Gastroesophageal sphincter (tissue), 3 donors: Measurements from ENCODE around the gene TRIP12.

ENCODE experiments used
- CTCF ChIP-seq, 4 experiments: fragments of 200-600 bp in 2 of 4; fragments of 450-650 bp in 2 of 4; sonication (generic) in 1 of 4; IDR thresholded peaks; one replicate each; pipeline ENCODE4 v1.5.1; 2017 to 2019; ENCODE audit warnings: antibody characterized with exemption in 4 of 4, mild to moderate bottlenecking in 2 of 4, moderate library complexity in 2 of 4
- EP300 ChIP-seq: sonication (generic); formaldehyde crosslinking; IDR thresholded peaks from one replicate; pipeline ENCODE4 v1.6.1; 2017; ENCODE audit warnings: antibody characterized with exemption, mild to moderate bottlenecking
- POLR2A ChIP-seq, 2 donors: fragments of 450-650 bp; IDR thresholded peaks; one replicate each; pipeline ENCODE4 v1.6.1; 2017; ENCODE audit warnings: antibody characterized with exemption in 2 of 2, mild to moderate bottlenecking in 2 of 2, moderate library complexity in 1 of 2

- TF ChIP-seq CTCF (IDR thresholded peaks at IDR 0.05) = no peak
- TF ChIP-seq EP300 = no peak
- TF ChIP-seq POLR2A (IDR thresholded peaks at IDR 0.05) = no peak
These were observed 20.9 kb upstream of the TRIP12 start for GRCh38 chr2:229942671-229943070.
